Measurements from ENCODE around the gene MCL1. TPM values are rescaled to one million over a fixed set of nuclear protein-coding genes. Genes with fewer than 3 reads are reported as not detected.

Gene MCL1
- total and polyA plus RNA-seq, 2 of the 13 experiments (the other 11 are each of a cell fraction or from before 2014, with no cell fraction given) = 69.5 to 125 TPM

GRCh38 chr1:150576794-150577556 lies 2.4 kb downstream of the MCL1 start (continued):
- no peak for TF ChIP-seq ZNF652 (CRISPR knock-in tag; IDR thresholded peaks at IDR 0.05; ENCODE audit: borderline replicate concordance, low read depth)
- TF ChIP-seq NCOA5 (CRISPR knock-in tag; IDR thresholded peaks at IDR 0.05) = no peak
- peak; percentile 35; the same call in 1 of the 2 replicates for TF ChIP-seq POLR2AphosphoS5 (IDR thresholded peaks at IDR 0.05; ENCODE audit: low read depth, low read length)
- TF ChIP-seq ZNF33A (CRISPR knock-in tag; IDR thresholded peaks at IDR 0.05; ENCODE audit: borderline replicate concordance) = no peak
- no peak for TF ChIP-seq RBM39 (IDR thresholded peaks at IDR 0.05; ENCODE audit: low read depth, low read length, poor library complexity, severe bottlenecking)
- TF ChIP-seq RERE (CRISPR knock-in tag; IDR thresholded peaks at IDR 0.05; ENCODE audit: low read depth) = no peak
- TF ChIP-seq FOXA3 (CRISPR knock-in tag; IDR thresholded peaks at IDR 0.05) = peak; percentile 34; the same call in 1 of the 2 replicates
- TF ChIP-seq MBD4 (IDR thresholded peaks at IDR 0.05; ENCODE audit: borderline replicate concordance, low read length) = no peak
- peak; percentile 56; the same call in 1 of the 2 replicates for TF ChIP-seq KLF12 (CRISPR knock-in tag; IDR thresholded peaks at IDR 0.05; ENCODE audit: borderline replicate concordance)
- TF ChIP-seq ATF4 (CRISPR knock-in tag; IDR thresholded peaks at IDR 0.05) = no peak
- TF ChIP-seq THAP7 (CRISPR knock-in tag; IDR thresholded peaks at IDR 0.05) = no peak
- TF ChIP-seq TBP (CRISPR knock-in tag; IDR thresholded peaks at IDR 0.05) = no peak
- 0 out of 2 replicates have a peak, but pooled peaks have one; percentile 27 for TF ChIP-seq ZNF710 (CRISPR knock-in tag; IDR thresholded peaks at IDR 0.05; ENCODE audit: borderline replicate concordance)
- TF ChIP-seq ZFP36L1 (CRISPR knock-in tag; IDR thresholded peaks at IDR 0.05) = no peak
- 0 out of 2 replicates have a peak, but pooled peaks have one; percentile 8 for TF ChIP-seq STAG1 (CRISPR knock-in tag; IDR thresholded peaks at IDR 0.05)
- peak; percentile 17 for TF ChIP-seq TEAD3 (CRISPR knock-in tag; optimal IDR thresholded peaks at IDR 0.05; ENCODE audit: borderline replicate concordance)
- peak; percentile 23; the same call in 1 of the 2 replicates for TF ChIP-seq BCL6 (CRISPR knock-in tag; IDR thresholded peaks at IDR 0.05)
- TF ChIP-seq ZFP36L2 (CRISPR knock-in tag; IDR thresholded peaks at IDR 0.05) = no peak
- TF ChIP-seq JARID2 (CRISPR knock-in tag; IDR thresholded peaks at IDR 0.05; ENCODE audit: insufficient replicate concordance) = no peak
- no peak for TF ChIP-seq KLF9 (CRISPR knock-in tag; IDR thresholded peaks at IDR 0.05; ENCODE audit: low read depth)
- no peak for TF ChIP-seq ZSCAN30 (CRISPR knock-in tag; IDR thresholded peaks at IDR 0.05)
